Esophagus squamous epithelium (tissue), 5 donors: Measurements from ENCODE around the gene DIPK2A. TPM values are rescaled to one million over a fixed set of nuclear protein-coding genes. Genes with fewer than 3 reads are reported as not detected.

Experiments used
- DNase-seq: peaks from one replicate; lab custom pipeline; 2025; lab: John Stamatoyannopoulos, UW
- H3K27ac ChIP-seq, 4 donors: fragments of 200-600 bp; sonication (generic); one replicate each; pipeline ENCODE4 v1.5.1; 2016 to 2019; ENCODE audit warnings: mild to moderate bottlenecking in 1 of 4
- H3K27me3 ChIP-seq, 4 donors: fragments of 200-600 bp; sonication (generic); 1 replicate in 3 of 4; 2 replicates in 1 of 4; pipeline versions ENCODE4 v1.5.1 to v1.6.0; 2017 to 2021; ENCODE audit warnings: antibody characterized with exemption in 1 of 4
- H3K36me3 ChIP-seq, 3 donors: fragments of 200-600 bp; sonication (generic); one replicate each; pipeline ENCODE4 v1.5.1; 2016 to 2019
- H3K4me1 ChIP-seq, 3 donors: fragments of 200-600 bp; sonication (generic); one replicate each; pipeline ENCODE4 v1.5.1; 2017 to 2019
- H3K4me3 ChIP-seq, 4 donors: fragments of 200-600 bp; sonication (generic); 1 replicate in 3 of 4; 2 replicates in 1 of 4; pipeline ENCODE4 v1.5.1; 2016 to 2019; ENCODE audit warnings: mild to moderate bottlenecking in 2 of 4, moderate library complexity in 1 of 4
- H3K9me3 ChIP-seq, 3 donors: fragments of 200-600 bp; sonication (generic); one replicate each; pipeline ENCODE4 v1.5.1; 2016 to 2019
- POLR2A ChIP-seq, 4 donors: fragments of 450-650 bp; IDR thresholded peaks; one replicate each; pipeline ENCODE4 v1.6.1; 2017; ENCODE audit warnings: antibody characterized with exemption in 4 of 4, mild to moderate bottlenecking in 4 of 4, moderate library complexity in 3 of 4
- WGBS, 2 donors: methylation state at CpG; one replicate each; pipeline ENCODE4 v1.1.5; 2018; 5-methylcytosine and 5-hydroxymethylcytosine counted together
- intact Hi-C: fragments of 100-400 bp; cut with DNase I; formaldehyde crosslinking; loops from one replicate; pipeline ENCODE4 v1.15.0; 2022
- total RNA-seq, 4 donors: library from RNA; depleted of rRNA; stranded (reverse); fragments of >200 nt; gene quantifications; one replicate each; pipeline ENCODE4 v1.1.0, GENCODE V29; 2016
- TF ChIP-seq, protein P1 (sequence below), 6 experiments: fragments of 450-650 bp in 4 of 6; fragments of 200-600 bp in 2 of 6; sonication (generic) in 2 of 6; IDR thresholded peaks; one replicate each; pipeline ENCODE4 v1.5.1; 2016 to 2019; ENCODE audit warnings: antibody characterized with exemption in 6 of 6, mild to moderate bottlenecking in 4 of 6, moderate library complexity in 4 of 6
- donor health status: DM: yes; HTN: yes; CAD: no.

DIPK2A gene
- total RNA-seq, 4 donors from 2014 or later: 31.7 to 40.1 (median 36.1) TPM

- Histone ChIP-seq H3K9me3 (no peaks in the 10 kb centered on the region), H3K4me3 (no peak overlapping the region), H3K27ac (no peak overlapping the region), H3K27me3 (no peaks in the 10 kb centered on the region), H3K4me1 (no peaks in the 10 kb centered on the region), H3K36me3 (peaks cover 0 to 24% (median 0%) of the 10 kb centered on the region in 3 donors)
- intact Hi-C loops: no loop called here
- no peak for DNase-seq
- TF ChIP-seq, protein P1, sequence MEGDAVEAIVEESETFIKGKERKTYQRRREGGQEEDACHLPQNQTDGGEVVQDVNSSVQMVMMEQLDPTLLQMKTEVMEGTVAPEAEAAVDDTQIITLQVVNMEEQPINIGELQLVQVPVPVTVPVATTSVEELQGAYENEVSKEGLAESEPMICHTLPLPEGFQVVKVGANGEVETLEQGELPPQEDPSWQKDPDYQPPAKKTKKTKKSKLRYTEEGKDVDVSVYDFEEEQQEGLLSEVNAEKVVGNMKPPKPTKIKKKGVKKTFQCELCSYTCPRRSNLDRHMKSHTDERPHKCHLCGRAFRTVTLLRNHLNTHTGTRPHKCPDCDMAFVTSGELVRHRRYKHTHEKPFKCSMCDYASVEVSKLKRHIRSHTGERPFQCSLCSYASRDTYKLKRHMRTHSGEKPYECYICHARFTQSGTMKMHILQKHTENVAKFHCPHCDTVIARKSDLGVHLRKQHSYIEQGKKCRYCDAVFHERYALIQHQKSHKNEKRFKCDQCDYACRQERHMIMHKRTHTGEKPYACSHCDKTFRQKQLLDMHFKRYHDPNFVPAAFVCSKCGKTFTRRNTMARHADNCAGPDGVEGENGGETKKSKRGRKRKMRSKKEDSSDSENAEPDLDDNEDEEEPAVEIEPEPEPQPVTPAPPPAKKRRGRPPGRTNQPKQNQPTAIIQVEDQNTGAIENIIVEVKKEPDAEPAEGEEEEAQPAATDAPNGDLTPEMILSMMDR (IDR thresholded peaks at IDR 0.05): no peak
- no peak for TF ChIP-seq POLR2A (IDR thresholded peaks at IDR 0.05)
- WGBS, 2 donors: 79 to 82% methylated on average over 6 of the region's 6 CpGs
Measured at GRCh38 chr3:143998266-143998665, 26.6 kb downstream of the DIPK2A start.

GRCh38 chr3:144003051-144003450, 31.4 kb downstream of the DIPK2A start:
- H3K4me1 ChIP-seq: no peaks in the 10 kb centered on the region
- TF ChIP-seq, protein P1 (IDR thresholded peaks at IDR 0.05): no peak
- no peak for TF ChIP-seq POLR2A (IDR thresholded peaks at IDR 0.05)
- DNase-seq: no peak
- no peak overlapping the region for H3K27ac ChIP-seq
- WGBS, 2 donors: 92 to 100% methylated on average over 1 of the region's 1 CpG
- peaks cover 0 to 15% (median 0%) of the 10 kb centered on the region in 3 donors for H3K36me3 ChIP-seq
- no peaks in the 10 kb centered on the region for H3K27me3 ChIP-seq
- H3K4me3 ChIP-seq: no peak overlapping the region
- no peaks in the 10 kb centered on the region for H3K9me3 ChIP-seq
- intact Hi-C loops: no loop called here

DNA sequence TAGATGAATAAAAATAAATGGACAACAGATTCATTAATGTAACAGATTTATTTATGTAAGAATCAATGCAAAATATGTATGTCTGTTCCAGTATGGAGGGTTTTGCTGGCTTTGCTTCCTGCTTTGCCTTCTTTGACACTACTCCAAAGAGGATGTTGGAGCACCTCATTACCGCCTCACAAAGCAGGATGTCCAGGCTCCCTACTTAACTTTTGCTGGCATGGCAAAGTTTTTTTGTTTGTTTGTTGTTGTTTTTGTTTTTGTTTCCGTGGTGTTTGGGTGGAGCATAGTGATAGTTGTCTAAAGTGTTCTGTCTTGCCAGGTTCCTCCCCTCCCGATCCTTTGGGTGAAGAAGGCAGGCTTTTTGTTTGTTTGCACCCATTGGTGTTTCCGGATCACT, 38.7 kb downstream of the DIPK2A start:
- Histone ChIP-seq H3K36me3 (no peaks in the 10 kb centered on the region), H3K4me3 (no peak overlapping the region), H3K27ac (no peak overlapping the region), H3K4me1 (no peaks in the 10 kb centered on the region), H3K9me3 (no peaks in the 10 kb centered on the region), H3K27me3 (no peaks in the 10 kb centered on the region)
- 86 to 88% methylated on average over 4 of the region's 4 CpGs for WGBS, 2 donors
- intact Hi-C loops: no loop called here
- no peak for DNase-seq
- no peak for TF ChIP-seq POLR2A (IDR thresholded peaks at IDR 0.05)
- TF ChIP-seq, protein P1 (IDR thresholded peaks at IDR 0.05): no peak

DNA sequence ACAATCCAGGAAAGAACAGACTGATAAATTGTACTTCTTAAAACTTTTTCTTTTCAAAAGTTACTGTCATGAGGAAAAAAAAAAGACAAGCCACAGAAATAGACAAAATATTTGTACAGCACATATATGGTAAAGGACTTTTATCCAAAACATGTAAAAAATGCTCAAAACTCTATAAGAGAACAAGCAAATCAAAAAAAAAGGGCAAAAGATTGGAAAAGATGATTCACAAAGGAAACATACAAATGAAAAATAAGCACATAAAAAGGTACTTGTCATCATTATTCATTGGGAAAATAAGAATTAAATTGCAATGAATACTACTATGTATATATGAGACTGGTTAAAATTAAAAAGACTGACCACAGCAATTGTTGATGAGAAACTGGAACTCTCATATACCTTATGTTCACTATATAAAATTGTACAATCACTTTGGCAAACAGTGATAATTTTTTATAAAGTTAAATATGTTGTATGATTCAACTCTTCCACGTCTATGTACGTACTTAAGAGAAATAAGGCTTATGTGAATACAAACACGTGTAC, 39.7 kb downstream of the DIPK2A start:
- no peaks in the 10 kb centered on the region for H3K27me3 ChIP-seq
- no peaks in the 10 kb centered on the region for H3K4me1 ChIP-seq
- intact Hi-C loops: no loop called here
- 83 to 87% methylated on average over 3 of the region's 3 CpGs for WGBS, 2 donors
- TF ChIP-seq, protein P1 (IDR thresholded peaks at IDR 0.05): no peak
- no peak for TF ChIP-seq POLR2A (IDR thresholded peaks at IDR 0.05)
- no peak for DNase-seq
- H3K27ac ChIP-seq: no peak overlapping the region
- no peak overlapping the region for H3K4me3 ChIP-seq
- H3K9me3 ChIP-seq: no peaks in the 10 kb centered on the region
- no peaks in the 10 kb centered on the region for H3K36me3 ChIP-seq

GRCh38 chr3:144015133-144015532, 43.5 kb downstream of the DIPK2A start:
- 87 to 90% methylated on average over 3 of the region's 3 CpGs for WGBS, 2 donors
- H3K27me3 ChIP-seq: no peaks in the 10 kb centered on the region
- H3K4me3 ChIP-seq: no peak overlapping the region
- no peaks in the 10 kb centered on the region for H3K36me3 ChIP-seq
- no peak overlapping the region for H3K27ac ChIP-seq
- H3K4me1 ChIP-seq: no peaks in the 10 kb centered on the region
- no peak for DNase-seq
- H3K9me3 ChIP-seq: no peaks in the 10 kb centered on the region
- TF ChIP-seq, protein P1 (IDR thresholded peaks at IDR 0.05): no peak
- TF ChIP-seq POLR2A (IDR thresholded peaks at IDR 0.05): no peak
- intact Hi-C loops: no loop called here
